Measurements from ENCODE around the gene PHOX2B.

The PHOX2B gene

GRCh38 chr4:41748571-41749475 is at the start of gene PHOX2B:
Gene PHOX2B (minus strand): TSS chr4:41748725. CDS start chr4:41748610, 115 bp downstream.
- DNase-seq, result no peak

GRCh38 chr4:41797260-41797659 is 48.7 kb upstream of the PHOX2B start:
- no peak for DNase-seq

- DNase-seq, result no peak
These were observed 48.2 kb upstream of the PHOX2B start for GRCh38 chr4:41796545-41797210.

- DNase-seq, result no peak
These were observed 47.4 kb upstream of the PHOX2B start for GRCh38 chr4:41795796-41796385.

GRCh38 chr4:41792166-41792565 is 43.6 kb upstream of the PHOX2B start:
- no peak for DNase-seq

GRCh38 chr4:41791557-41791956 is 43.0 kb upstream of the PHOX2B start:
- no peak for DNase-seq

- DNase-seq, result no peak
These were observed 39.4 kb upstream of the PHOX2B start for GRCh38 chr4:41787931-41788330.

GRCh38 chr4:41785665-41786064 is 37.1 kb upstream of the PHOX2B start:
- DNase-seq, result no peak

GRCh38 chr4:41784191-41784979 is 35.9 kb upstream of the PHOX2B start:
- no peak for DNase-seq

- DNase-seq, result no peak
These were observed 27.9 kb upstream of the PHOX2B start for GRCh38 chr4:41776466-41776865.

- peak; percentile 47 to 55 for DNase-seq
These were observed 15.2 kb upstream of the PHOX2B start for GRCh38 chr4:41763729-41764128.

- DNase-seq, result no peak
These were observed 10.4 kb upstream of the PHOX2B start for GRCh38 chr4:41758884-41759283.

- no peak for DNase-seq
These were observed 9.1 kb upstream of the PHOX2B start for GRCh38 chr4:41757521-41758156.

- no peak for DNase-seq
These were observed 5.4 kb upstream of the PHOX2B start for GRCh38 chr4:41753942-41754341.

GRCh38 chr4:41752081-41752836 is 3.7 kb upstream of the PHOX2B start:
- DNase-seq, result no peak

- no peak for DNase-seq
These were observed 3.0 kb upstream of the PHOX2B start for GRCh38 chr4:41751449-41752061.

- no peak for DNase-seq
These were observed 2.3 kb upstream of the PHOX2B start for GRCh38 chr4:41750626-41751448.

- DNase-seq, result no peak
These were observed 1.6 kb upstream of the PHOX2B start for GRCh38 chr4:41750121-41750625.

- no peak for DNase-seq
These were observed 1.1 kb upstream of the PHOX2B start for GRCh38 chr4:41749631-41750039.

GRCh38 chr4:41748074-41748570 is 403 bp downstream of the PHOX2B start:
- DNase-seq, result no peak
